H1 (cell line): ENCODE results near the gene FAM131A. TPM values are rescaled to one million over a fixed set of nuclear protein-coding genes. Genes with fewer than 3 reads are reported as not detected.

Experiments used
- CTCF ChIA-PET: fragments of 300-600 bp; sonication (Branson Sonifier 250); formaldehyde crosslinking; loops from one replicate; lab custom pipeline; 2021; ENCODE audit not compliant: partially characterized antibody; lab: Charles Lee
- POLR2A ChIA-PET: fragments of 300-600 bp; sonication (Branson Sonifier 250); formaldehyde crosslinking; loops from one replicate; lab custom pipeline; 2021; ENCODE audit warnings: inconsistent platforms; ENCODE audit not compliant: partially characterized antibody; lab: Charles Lee
- DNase-seq, 2 experiments: peaks; one replicate each; pipeline versions ENCODE4 v3.0.0 to v3.0.0-alpha.2; 2010 to 2022; ENCODE audit warnings: low spot score in 2 of 2, low read depth in 1 of 2, mixed read lengths in 1 of 2
- FAIRE-seq: peaks from 2 replicates; lab custom pipeline; 2011; peaks lifted over from hg19 to GRCh38; lab: Jason Lieb, UNC
- H2AFZ ChIP-seq: 2 replicates; pipeline ENCODE4 v1.8.1; 2012; ENCODE audit warnings: low read length, inconsistent platforms
- H2AK5ac ChIP-seq: 2 replicates; pipeline ENCODE4 v1.6.1; 2013; ENCODE audit warnings: low read depth, low read length
- H2BK120ac ChIP-seq: replicated peaks from 2 replicates; pipeline ENCODE3; 2013; ENCODE audit warnings: low read depth, low read length, inconsistent platforms
- H2BK12ac ChIP-seq: 2 replicates; pipeline ENCODE4 v1.6.1; 2013; ENCODE audit warnings: low read depth, low read length
- H2BK15ac ChIP-seq: 2 replicates; pipeline ENCODE4 v1.6.1; 2013; ENCODE audit warnings: low read length
- H2BK20ac ChIP-seq: 2 replicates; pipeline ENCODE4 v1.6.1; 2013; ENCODE audit warnings: low read length
- H2BK5ac ChIP-seq: 2 replicates; pipeline ENCODE4 v1.6.1; 2013; ENCODE audit warnings: low read depth, low read length
- H3K14ac ChIP-seq: 2 replicates; pipeline ENCODE4 v1.6.1; 2013; ENCODE audit warnings: inconsistent platforms; ENCODE audit not compliant: insufficient read length
- H3K18ac ChIP-seq: 2 replicates; pipeline ENCODE4 v1.6.1; 2013; ENCODE audit warnings: low read length; ENCODE audit errors: extremely low read depth
- H3K23ac ChIP-seq: 2 replicates; pipeline ENCODE4 v1.6.1; 2013; ENCODE audit warnings: inconsistent platforms; ENCODE audit not compliant: insufficient read length
- H3K23me2 ChIP-seq: 2 replicates; pipeline ENCODE4 v1.6.1; 2013; ENCODE audit warnings: low read depth, low read length
- H3K27ac ChIP-seq: 2 replicates; pipeline ENCODE4 v1.6.1; 2011; ENCODE audit warnings: low read depth, low read length, inconsistent platforms
- H3K27me3 ChIP-seq, 4 experiments: replicated peaks in 1 of 4; 1 replicate in 1 of 4; 2 replicates in 3 of 4; pipeline versions ENCODE4 v1.6.1 to v1.8.1; 2011 to 2013; ENCODE audit warnings: low read length in 3 of 4, mild to moderate bottlenecking in 3 of 4, inconsistent platforms in 2 of 4, mixed read lengths in 2 of 4, moderate library complexity in 1 of 4; ENCODE audit not compliant: control insufficient read depth in 3 of 4, insufficient read depth in 3 of 4; ENCODE audit errors: extremely low read depth in 1 of 4
- H3K36me3 ChIP-seq, 4 experiments: 2 replicates each; pipeline versions ENCODE4 v1.6.1 to v1.8.1; 2011 to 2013; ENCODE audit warnings: mild to moderate bottlenecking in 4 of 4, low read length in 3 of 4, moderate library complexity in 2 of 4, control low read depth in 1 of 4, inconsistent platforms in 1 of 4; ENCODE audit not compliant: insufficient read depth in 4 of 4, control insufficient read depth in 2 of 4
- H3K4ac ChIP-seq: replicated peaks from 2 replicates; pipeline ENCODE3; 2013; ENCODE audit warnings: low read length, low read depth, mixed read lengths, inconsistent platforms; ENCODE audit not compliant: insufficient read length
- H3K4me1 ChIP-seq, 4 experiments: replicated peaks in 1 of 4; 1 replicate in 1 of 4; 2 replicates in 3 of 4; pipeline versions ENCODE4 v1.6.1 to v1.8.1; 2011 to 2013; ENCODE audit warnings: low read length in 3 of 4, inconsistent platforms in 2 of 4, mixed read lengths in 1 of 4; ENCODE audit not compliant: insufficient read depth in 4 of 4, control insufficient read depth in 3 of 4
- H3K4me2 ChIP-seq, 2 experiments: 2 replicates each; pipeline versions ENCODE4 v1.6.1 to v1.8.1; 2011 to 2013; ENCODE audit warnings: low read depth in 2 of 2, low read length in 2 of 2, control low read depth in 1 of 2, inconsistent platforms in 1 of 2, mild to moderate bottlenecking in 1 of 2; ENCODE audit not compliant: insufficient read depth in 1 of 2
- H3K4me3 ChIP-seq, 4 experiments: fragments of 200-600, 300-600 bp in 1 of 4; sonication (generic), shearing (Covaris generic), sonication (Bioruptor Twin) in 1 of 4; 2 replicates each; pipeline versions ENCODE4 v1.5.1 to v1.8.1; 2011 to 2016; ENCODE audit warnings: low read length in 4 of 4, low read depth in 3 of 4, control low read depth in 2 of 4, inconsistent platforms in 2 of 4, mild to moderate bottlenecking in 2 of 4, mixed read lengths in 1 of 4, moderate library complexity in 1 of 4; ENCODE audit not compliant: insufficient read depth in 2 of 4; ENCODE audit errors: extremely low read depth in 1 of 4
- H3K56ac ChIP-seq: replicated peaks from 2 replicates; pipeline ENCODE3; 2013; ENCODE audit warnings: low read depth, mild to moderate bottlenecking, mixed read lengths, low read length, inconsistent platforms; ENCODE audit not compliant: insufficient read length
- H3K79me1 ChIP-seq: 2 replicates; pipeline ENCODE4 v1.6.1; 2013; ENCODE audit warnings: low read depth, low read length, control low read depth
- H3K79me2 ChIP-seq, 2 experiments: 2 replicates each; pipeline versions ENCODE4 v1.6.1 to v1.8.1; 2012 to 2013; ENCODE audit warnings: low read length in 2 of 2, mild to moderate bottlenecking in 2 of 2, inconsistent platforms in 1 of 2; ENCODE audit not compliant: insufficient read depth in 2 of 2, control insufficient read depth in 1 of 2
- H3K9ac ChIP-seq, 4 experiments: replicated peaks in 1 of 4; 1 replicate in 1 of 4; 2 replicates in 3 of 4; pipeline versions ENCODE4 v1.6.1 to v1.8.1; 2011 to 2013; ENCODE audit warnings: low read depth in 3 of 4, low read length in 3 of 4, control low read depth in 2 of 4, mild to moderate bottlenecking in 2 of 4, moderate library complexity in 2 of 4, inconsistent platforms in 1 of 4; ENCODE audit errors: extremely low read depth in 1 of 4
- H3K9me3 ChIP-seq, 2 experiments: 2 replicates each; pipeline versions ENCODE4 v1.6.1 to v1.8.1; 2012 to 2013; ENCODE audit warnings: mild to moderate bottlenecking in 2 of 2, moderate library complexity in 2 of 2, control low read depth in 1 of 2, inconsistent platforms in 1 of 2, low read depth in 1 of 2, low read length in 1 of 2, mixed read lengths in 1 of 2; ENCODE audit not compliant: insufficient read depth in 2 of 2
- H4K20me1 ChIP-seq, 2 experiments: replicated peaks in 1 of 2; 2 replicates each; pipeline versions ENCODE3 to v1.8.1; 2011 to 2013; ENCODE audit warnings: inconsistent platforms in 2 of 2, low read length in 2 of 2, mild to moderate bottlenecking in 1 of 2; ENCODE audit not compliant: insufficient read depth in 2 of 2, control insufficient read depth in 1 of 2
- H4K5ac ChIP-seq: 2 replicates; pipeline ENCODE4 v1.6.1; 2013; ENCODE audit warnings: low read length, low read depth, mixed read lengths, inconsistent platforms; ENCODE audit not compliant: insufficient read length
- H4K8ac ChIP-seq: 2 replicates; pipeline ENCODE4 v1.8.0; 2013; ENCODE audit warnings: mild to moderate bottlenecking, moderate library complexity, low read length, inconsistent platforms; ENCODE audit not compliant: insufficient read depth; ENCODE audit errors: extremely low read depth
- H4K91ac ChIP-seq: replicated peaks from 2 replicates; pipeline ENCODE3; 2013; ENCODE audit warnings: low read length, mixed read lengths, inconsistent platforms; ENCODE audit not compliant: insufficient read length
- BCL11A ChIP-seq, 2 experiments: IDR thresholded peaks; one replicate each; pipeline ENCODE4 v1.6.1; 2011; ENCODE audit warnings: low read depth in 2 of 2, low read length in 2 of 2, mild to moderate bottlenecking in 2 of 2
- CTBP2 ChIP-seq: IDR thresholded peaks from 2 replicates; pipeline ENCODE4 v1.7.0; 2011; ENCODE audit warnings: borderline replicate concordance, mild to moderate bottlenecking, moderate library complexity, mixed read lengths, low read length; ENCODE audit not compliant: insufficient read depth, insufficient read length
- NANOG ChIP-seq: IDR thresholded peaks from 2 replicates; pipeline ENCODE4 v1.6.1; 2011; ENCODE audit warnings: low read length, low read depth, mild to moderate bottlenecking, inconsistent platforms; ENCODE audit not compliant: insufficient read depth, poor library complexity, severe bottlenecking
- RAD21 ChIP-seq, 2 experiments: IDR thresholded peaks in 1 of 2; conservative IDR thresholded peaks in 1 of 2; 2 replicates each; pipeline ENCODE4 v1.6.1; 2011; ENCODE audit warnings: low read depth in 2 of 2, low read length in 2 of 2, improper control_type of control experiment in 1 of 2, inconsistent platforms in 1 of 2, mild to moderate bottlenecking in 1 of 2, moderate library complexity in 1 of 2
- RFX5 ChIP-seq: IDR thresholded peaks from 2 replicates; pipeline ENCODE4 v1.6.1; 2011; ENCODE audit warnings: low read depth, low read length, improper control_type of control experiment, borderline replicate concordance
- SAP30 ChIP-seq: fragments of 300-600 bp; sonication (generic); IDR thresholded peaks from 2 replicates; pipeline ENCODE4 v1.7.1; 2012; ENCODE audit warnings: low read length, moderate library complexity, mild to moderate bottlenecking, inconsistent platforms; ENCODE audit not compliant: insufficient read depth, insufficient replicate concordance
- SP2 ChIP-seq: IDR thresholded peaks from 2 replicates; pipeline ENCODE4 v1.6.1; 2012; ENCODE audit warnings: mild to moderate bottlenecking, low read length, inconsistent platforms
- polyA plus RNA-seq, 7 experiments: library from polyadenylated mRNA; depleted of rRNA in 3 of 7; stranded (reverse) in 5 of 7; unstranded in 2 of 7; fragments of >200 nt in 5 of 7; fragments of 200-250 nt in 2 of 7; gene quantifications; 1 replicate in 5 of 7; 2 replicates in 1 of 7; 4 replicates in 1 of 7; pipeline versions ENCODE4 v1.2.1 to v1.2.3, GENCODE V29; 2011 to 2013; ENCODE audit warnings: missing spikeins in 2 of 7, mixed read lengths in 2 of 7
- total RNA-seq: library from RNA; stranded (reverse); fragmentation: NEBNext Ultra II Directional; extraction: Animal tissue kit (Norgen Biotek cat#: 25700); gene quantifications from 2 replicates; pipeline ENCODE4 v1.2.1, GENCODE V29; 2021
- TF ChIP-seq, protein P1 (sequence below), 3 experiments: IDR thresholded peaks; 1 replicate in 2 of 3; 2 replicates in 1 of 3; pipeline versions ENCODE4 v1.5.1 to v1.6.1; 2011; ENCODE audit warnings: low read length in 3 of 3, mild to moderate bottlenecking in 3 of 3, inconsistent platforms in 2 of 3, low read depth in 1 of 3, moderate library complexity in 1 of 3; ENCODE audit not compliant: insufficient read depth in 1 of 3; ENCODE audit errors: control extremely low read depth in 1 of 3

The FAM131A gene
- total and polyA plus RNA-seq, 2 of the 8 experiments (the other 6 are each of a cell fraction or from before 2014, with no cell fraction given) = 16.0 to 21.9 TPM

- H3K27me3 ChIP-seq = no peaks in the 10 kb centered on the region
- H3K27ac ChIP-seq = no peak overlapping the region
- no peak overlapping the region for H3K4ac ChIP-seq
- H4K91ac ChIP-seq = no peak overlapping the region
- peaks cover 20% of the 10 kb centered on the region in 2 experiments for H3K79me2 ChIP-seq
- peaks cover 3 to 7% (median 5%) of the 10 kb centered on the region in 4 experiments for H3K4me1 ChIP-seq
- TF ChIP-seq SP2 = no peak
- no peak for TF ChIP-seq RFX5
- TF ChIP-seq SAP30 = no peak
- no peak for TF ChIP-seq BCL11A (IDR thresholded peaks at IDR 0.05; ENCODE audit: low read depth in 2 of 2, low read length in 2 of 2)
- no peak for TF ChIP-seq RAD21 (IDR thresholded peaks at IDR 0.05 in 1 of 2, conservative IDR thresholded peaks at IDR 0.05 in 1 of 2; ENCODE audit: low read depth in 2 of 2, low read length in 2 of 2)
- no peak for TF ChIP-seq CTBP2
- TF ChIP-seq, protein P1, sequence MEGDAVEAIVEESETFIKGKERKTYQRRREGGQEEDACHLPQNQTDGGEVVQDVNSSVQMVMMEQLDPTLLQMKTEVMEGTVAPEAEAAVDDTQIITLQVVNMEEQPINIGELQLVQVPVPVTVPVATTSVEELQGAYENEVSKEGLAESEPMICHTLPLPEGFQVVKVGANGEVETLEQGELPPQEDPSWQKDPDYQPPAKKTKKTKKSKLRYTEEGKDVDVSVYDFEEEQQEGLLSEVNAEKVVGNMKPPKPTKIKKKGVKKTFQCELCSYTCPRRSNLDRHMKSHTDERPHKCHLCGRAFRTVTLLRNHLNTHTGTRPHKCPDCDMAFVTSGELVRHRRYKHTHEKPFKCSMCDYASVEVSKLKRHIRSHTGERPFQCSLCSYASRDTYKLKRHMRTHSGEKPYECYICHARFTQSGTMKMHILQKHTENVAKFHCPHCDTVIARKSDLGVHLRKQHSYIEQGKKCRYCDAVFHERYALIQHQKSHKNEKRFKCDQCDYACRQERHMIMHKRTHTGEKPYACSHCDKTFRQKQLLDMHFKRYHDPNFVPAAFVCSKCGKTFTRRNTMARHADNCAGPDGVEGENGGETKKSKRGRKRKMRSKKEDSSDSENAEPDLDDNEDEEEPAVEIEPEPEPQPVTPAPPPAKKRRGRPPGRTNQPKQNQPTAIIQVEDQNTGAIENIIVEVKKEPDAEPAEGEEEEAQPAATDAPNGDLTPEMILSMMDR (IDR thresholded peaks at IDR 0.05; ENCODE audit: control extremely low read depth in 1 of 3, insufficient read depth in 1 of 3, low read depth in 1 of 3, low read length in 3 of 3) = no peak
- no peak for TF ChIP-seq NANOG
- DNase-seq (no peak), FAIRE-seq (no peak)
- no peak overlapping the region for H3K18ac ChIP-seq
- no peak overlapping the region for H3K56ac ChIP-seq
- H3K23me2 ChIP-seq = no peaks in the 10 kb centered on the region; the same call in 1 of the 2 replicates
- H3K4me2 ChIP-seq = no peak overlapping the region
- H4K20me1 ChIP-seq = peaks cover 12 to 13% of the 10 kb centered on the region in 2 experiments
- H2AK5ac ChIP-seq = no peak overlapping the region
- peaks cover 14 to 28% (median 18%) of the 10 kb centered on the region in 4 experiments for H3K36me3 ChIP-seq
- 0 out of 2 replicates have a peak, but pooled peaks cover under 1% of the 10 kb centered on the region for H3K79me1 ChIP-seq
- H2BK12ac ChIP-seq = no peak overlapping the region
- H3K4me3 ChIP-seq = no peak overlapping the region
- no peak overlapping the region for H2BK5ac ChIP-seq
- H3K9me3 ChIP-seq = no peaks in the 10 kb centered on the region
- H4K8ac ChIP-seq = no peak overlapping the region
- H4K5ac ChIP-seq = no peak overlapping the region
- no peak overlapping the region for H2BK15ac ChIP-seq
- no peak overlapping the region for H2AFZ ChIP-seq
- no peak overlapping the region for H3K23ac ChIP-seq
- H2BK20ac ChIP-seq = no peak overlapping the region
- H2BK120ac ChIP-seq = no peak overlapping the region
- no peak overlapping the region for H3K14ac ChIP-seq
- ChIA-PET POLR2A (interaction anchor here (0.8 to 12.3 kb wide), 5 partner anchors 9 to 27 kb away, joined by 3 to 148 read pairs (median 3); partner anchors contain the start of gene FAM131A), CTCF (interaction anchor here (0.6 to 1.1 kb wide), 4 partner anchors 11 to 112 kb away, joined by 3 to 4 read pairs (median 3); no protein-coding TSS in a partner anchor)
- H3K9ac ChIP-seq = no peak overlapping the region; a peak in 1 of 7 replicates
Observed at GRCh38 chr3:184311633-184312032, 25.8 kb upstream of the FAM131A start.
